Fibroblast of lung (primary cell): ENCODE results near the gene MAPKAP1.

Source experiments
- EZH2 ChIP-seq: IDR thresholded peaks from 2 replicates; pipeline ENCODE4 v1.5.1; 2012; ENCODE audit warnings: low read length, control low read depth, mild to moderate bottlenecking; ENCODE audit errors: missing control alignments
- TF ChIP-seq, protein P1 (sequence below), 2 donors: IDR thresholded peaks in 1 of 2; conservative IDR thresholded peaks in 1 of 2; 1 replicate in 1 of 2; 2 replicates in 1 of 2; pipeline ENCODE4 v1.5.1; 2011 to 2012; ENCODE audit warnings: low read length in 2 of 2, control low read depth in 1 of 2, inconsistent platforms in 1 of 2, low read depth in 1 of 2, mild to moderate bottlenecking in 1 of 2

DNA sequence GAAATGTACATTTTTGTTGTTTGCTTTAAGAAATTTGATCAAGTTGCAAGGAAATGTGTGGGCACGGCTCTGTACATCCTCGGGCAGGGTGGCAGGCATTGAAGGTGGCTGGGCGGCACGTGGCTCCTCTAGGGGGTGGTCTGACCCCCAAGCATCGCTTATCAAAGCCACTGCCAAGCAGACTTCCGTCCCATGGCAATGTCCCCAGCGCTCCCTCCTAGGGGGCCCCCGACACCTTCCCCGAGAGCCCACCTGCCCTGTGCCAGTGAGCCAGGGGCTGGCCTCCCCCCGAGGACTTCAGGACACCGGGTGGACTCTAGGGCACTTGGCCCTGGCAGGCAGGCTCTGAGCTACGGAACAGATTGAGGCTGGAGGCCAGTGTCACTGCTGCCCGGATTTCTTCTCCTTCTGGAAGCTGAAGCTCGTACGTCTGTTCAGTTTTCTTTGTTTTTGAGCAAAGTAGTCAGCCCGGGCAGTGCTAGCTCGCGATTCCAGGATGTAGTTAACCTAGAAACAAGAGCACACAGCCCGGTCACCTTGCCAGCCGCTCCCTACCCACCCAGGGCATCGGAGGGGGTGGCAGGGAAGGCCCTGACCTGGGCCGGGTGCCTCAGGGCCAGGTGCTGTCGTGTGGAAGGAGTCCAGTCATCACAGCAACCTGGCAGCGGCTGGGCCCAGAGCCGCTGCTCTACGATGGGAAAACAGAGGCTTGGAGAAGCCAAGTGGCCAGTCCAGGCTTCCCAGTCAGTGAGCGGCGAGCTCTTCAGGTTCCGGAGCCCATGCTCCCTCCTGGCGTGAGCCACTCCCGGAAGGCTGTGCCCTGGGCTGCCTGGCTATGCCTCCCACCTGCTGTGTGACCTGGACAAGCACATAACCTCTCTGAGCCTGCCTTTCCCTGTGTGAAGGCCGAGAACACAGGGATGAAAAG is 268.2 kb downstream of the MAPKAP1 start:
- TF ChIP-seq, protein P1, sequence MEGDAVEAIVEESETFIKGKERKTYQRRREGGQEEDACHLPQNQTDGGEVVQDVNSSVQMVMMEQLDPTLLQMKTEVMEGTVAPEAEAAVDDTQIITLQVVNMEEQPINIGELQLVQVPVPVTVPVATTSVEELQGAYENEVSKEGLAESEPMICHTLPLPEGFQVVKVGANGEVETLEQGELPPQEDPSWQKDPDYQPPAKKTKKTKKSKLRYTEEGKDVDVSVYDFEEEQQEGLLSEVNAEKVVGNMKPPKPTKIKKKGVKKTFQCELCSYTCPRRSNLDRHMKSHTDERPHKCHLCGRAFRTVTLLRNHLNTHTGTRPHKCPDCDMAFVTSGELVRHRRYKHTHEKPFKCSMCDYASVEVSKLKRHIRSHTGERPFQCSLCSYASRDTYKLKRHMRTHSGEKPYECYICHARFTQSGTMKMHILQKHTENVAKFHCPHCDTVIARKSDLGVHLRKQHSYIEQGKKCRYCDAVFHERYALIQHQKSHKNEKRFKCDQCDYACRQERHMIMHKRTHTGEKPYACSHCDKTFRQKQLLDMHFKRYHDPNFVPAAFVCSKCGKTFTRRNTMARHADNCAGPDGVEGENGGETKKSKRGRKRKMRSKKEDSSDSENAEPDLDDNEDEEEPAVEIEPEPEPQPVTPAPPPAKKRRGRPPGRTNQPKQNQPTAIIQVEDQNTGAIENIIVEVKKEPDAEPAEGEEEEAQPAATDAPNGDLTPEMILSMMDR (conservative IDR thresholded peaks at IDR 0.05 in 1 of 2, IDR thresholded peaks at IDR 0.05 in 1 of 2; ENCODE audit: low read depth in 1 of 2, low read length in 2 of 2), result no peak
- no peak for TF ChIP-seq EZH2
